ENCODE measurements around the gene TNPO2.
A peak's percentile ranks its signal among the peaks of the same experiment; 100 is the strongest.
"Not testable (repeated sequence)": the region's sequence is repeated elsewhere in the genome, so short reads cannot be mapped to it uniquely, and the experiment has no call there.

TNPO2 gene

GRCh38 chr19:12736995-12737834 is 13.5 kb upstream of the TNPO2 start, which contains the start of gene GET3:
Gene GET3, plus strand, starts transcription at chr19:12737497. Its CDS starts 9 bp downstream, at chr19:12737506.
- Histone ChIP-seq H3K36me3 (ENCODE audit: insufficient read depth, low read length) (peaks cover 21% of the 10 kb centered on the region), H3K9ac (ENCODE audit: low read depth, low read length) (peak within 1 kb of the TSS; percentile 84), H3K4me1 (ENCODE audit: insufficient read depth, low read length) (peaks cover 5% of the 10 kb centered on the region; the same call in 1 of the 2 replicates), H3K4me3 (ENCODE audit: low read length) (peak within 1 kb of the TSS; percentile 81), H3K27ac (ENCODE audit: low read depth, low read length) (peak within 1 kb of the TSS; percentile 89), H3K9me3 (ENCODE audit: insufficient read depth, low read depth, low read length) (no peaks in the 10 kb centered on the region), H3K27me3 (ENCODE audit: insufficient read depth, low read length) (no peaks in the 10 kb centered on the region)
- under 1% methylated on average over 29 of the region's 29 CpGs for WGBS

- 0% methylated on average over 11 of the region's 15 CpGs for WGBS
- Histone ChIP-seq H3K9me3 (ENCODE audit: insufficient read depth, low read depth, low read length) (no peaks in the 10 kb centered on the region), H3K36me3 (ENCODE audit: insufficient read depth, low read length) (peaks cover 32% of the 10 kb centered on the region), H3K27ac (ENCODE audit: low read depth, low read length) (peak overlapping the region; percentile 90), H3K9ac (ENCODE audit: low read depth, low read length) (peak overlapping the region; percentile 98), H3K4me3 (ENCODE audit: low read length) (peak overlapping the region; percentile 92), H3K4me1 (ENCODE audit: insufficient read depth, low read length) (peaks cover 5% of the 10 kb centered on the region; the same call in 1 of the 2 replicates), H3K27me3 (ENCODE audit: insufficient read depth, low read length) (no peaks in the 10 kb centered on the region)
These were observed 9.9 kb upstream of the TNPO2 start for GRCh38 chr19:12733369-12734214.

- Histone ChIP-seq H3K36me3 (ENCODE audit: insufficient read depth, low read length) (peaks cover 30% of the 10 kb centered on the region), H3K4me1 (ENCODE audit: insufficient read depth, low read length) (peaks cover 8% of the 10 kb centered on the region), H3K27ac (ENCODE audit: low read depth, low read length) (no peak overlapping the region), H3K9me3 (ENCODE audit: insufficient read depth, low read depth, low read length) (no peaks in the 10 kb centered on the region), H3K4me3 (ENCODE audit: low read length) (no peak overlapping the region), H3K27me3 (ENCODE audit: insufficient read depth, low read length) (no peaks in the 10 kb centered on the region), H3K9ac (ENCODE audit: low read depth, low read length) (no peak overlapping the region)
- 96% methylated on average over 24 of the region's 24 CpGs for WGBS
These were observed 7.6 kb upstream of the TNPO2 start for GRCh38 chr19:12731337-12731736.

- H3K4me3 ChIP-seq (ENCODE audit: low read length): no peak overlapping the region
- no peak overlapping the region for H3K9ac ChIP-seq (ENCODE audit: low read depth, low read length)
- no peaks in the 10 kb centered on the region for H3K9me3 ChIP-seq (ENCODE audit: insufficient read depth, low read depth, low read length)
- peaks cover 30% of the 10 kb centered on the region for H3K36me3 ChIP-seq (ENCODE audit: insufficient read depth, low read length)
- no peak overlapping the region for H3K27ac ChIP-seq (ENCODE audit: low read depth, low read length)
- WGBS: 98% methylated on average over 3 of the region's 3 CpGs
- peaks cover 8% of the 10 kb centered on the region for H3K4me1 ChIP-seq (ENCODE audit: insufficient read depth, low read length)
- no peaks in the 10 kb centered on the region for H3K27me3 ChIP-seq (ENCODE audit: insufficient read depth, low read length)
These were observed 6.3 kb upstream of the TNPO2 start for GRCh38 chr19:12730064-12730463.

- Histone ChIP-seq H3K9me3 (ENCODE audit: insufficient read depth, low read depth, low read length) (no peaks in the 10 kb centered on the region), H3K9ac (ENCODE audit: low read depth, low read length) (no peak overlapping the region), H3K36me3 (ENCODE audit: insufficient read depth, low read length) (peaks cover 30% of the 10 kb centered on the region), H3K4me1 (ENCODE audit: insufficient read depth, low read length) (peaks cover 4% of the 10 kb centered on the region), H3K27me3 (ENCODE audit: insufficient read depth, low read length) (no peaks in the 10 kb centered on the region), H3K4me3 (ENCODE audit: low read length) (no peak overlapping the region), H3K27ac (ENCODE audit: low read depth, low read length) (no peak overlapping the region)
- 95% methylated on average over 9 of the region's 9 CpGs for WGBS
These were observed 4.2 kb upstream of the TNPO2 start for GRCh38 chr19:12727745-12728433.

GRCh38 chr19:12726988-12727316 is 3.2 kb upstream of the TNPO2 start:
- peaks cover 27% of the 10 kb centered on the region for H3K36me3 ChIP-seq (ENCODE audit: insufficient read depth, low read length)
- H3K4me1 ChIP-seq (ENCODE audit: insufficient read depth, low read length): peaks cover 3% of the 10 kb centered on the region; the same call in 1 of the 2 replicates
- H3K9me3 ChIP-seq (ENCODE audit: insufficient read depth, low read depth, low read length): no peaks in the 10 kb centered on the region
- H3K4me3 ChIP-seq (ENCODE audit: low read length): no peak overlapping the region
- H3K27ac ChIP-seq (ENCODE audit: low read depth, low read length): no peak overlapping the region
- H3K27me3 ChIP-seq (ENCODE audit: insufficient read depth, low read length): no peaks in the 10 kb centered on the region
- 100% methylated on average over 1 of the region's 2 CpGs for WGBS
- no peak overlapping the region for H3K9ac ChIP-seq (ENCODE audit: low read depth, low read length)

GRCh38 chr19:12725612-12726011 is 1.9 kb upstream of the TNPO2 start:
- H3K4me1 ChIP-seq (ENCODE audit: insufficient read depth, low read length); H3K27me3 ChIP-seq (ENCODE audit: insufficient read depth, low read length); H3K9ac ChIP-seq (ENCODE audit: low read depth, low read length); H3K27ac ChIP-seq (ENCODE audit: low read depth, low read length); H3K4me3 ChIP-seq (ENCODE audit: low read length); H3K9me3 ChIP-seq (ENCODE audit: insufficient read depth, low read depth, low read length): not testable (repeated sequence)
- peaks cover 17% of the 10 kb centered on the region for H3K36me3 ChIP-seq (ENCODE audit: insufficient read depth, low read length)
- 94% methylated on average over 10 of the region's 10 CpGs for whole genome bisulfite sequencing

- Histone ChIP-seq H3K9me3 (ENCODE audit: insufficient read depth, low read depth, low read length) (no peaks in the 10 kb centered on the region), H3K27ac (ENCODE audit: low read depth, low read length) (peak overlapping the region; percentile 77), H3K4me3 (ENCODE audit: low read length) (peak overlapping the region; percentile 81), H3K36me3 (ENCODE audit: insufficient read depth, low read length) (peaks cover 19% of the 10 kb centered on the region), H3K9ac (ENCODE audit: low read depth, low read length) (peak overlapping the region; percentile 94), H3K27me3 (ENCODE audit: insufficient read depth, low read length) (no peaks in the 10 kb centered on the region), H3K4me1 (ENCODE audit: insufficient read depth, low read length) (peaks cover 7% of the 10 kb centered on the region)
- under 1% methylated on average over 7 of the region's 7 CpGs for WGBS
These were observed 421 bp downstream of the TNPO2 start for GRCh38 chr19:12723381-12723640.

GRCh38 chr19:12722566-12723380 is 959 bp downstream of the TNPO2 start:
- under 1% methylated on average over 26 of the region's 32 CpGs for WGBS
- H3K9me3 ChIP-seq (ENCODE audit: insufficient read depth, low read depth, low read length): no peaks in the 10 kb centered on the region
- no peaks in the 10 kb centered on the region for H3K27me3 ChIP-seq (ENCODE audit: insufficient read depth, low read length)
- peaks cover 7% of the 10 kb centered on the region for H3K4me1 ChIP-seq (ENCODE audit: insufficient read depth, low read length)
- peaks cover 24% of the 10 kb centered on the region for H3K36me3 ChIP-seq (ENCODE audit: insufficient read depth, low read length)
- H3K4me3 ChIP-seq (ENCODE audit: low read length): peak overlapping the region; percentile 81
- H3K9ac ChIP-seq (ENCODE audit: low read depth, low read length): peak overlapping the region; percentile 94
- H3K27ac ChIP-seq (ENCODE audit: low read depth, low read length): peak overlapping the region; percentile 97

- under 1% methylated on average over 64 of the region's 65 CpGs for WGBS
- peak overlapping the region; percentile 94 for H3K9ac ChIP-seq (ENCODE audit: low read depth, low read length)
These were observed 1.8 kb downstream of the TNPO2 start for GRCh38 chr19:12721656-12722565.

More at GRCh38 chr19:12721656-12722565, 1.8 kb downstream of the TNPO2 start:
- peaks cover 31% of the 10 kb centered on the region for H3K36me3 ChIP-seq (ENCODE audit: insufficient read depth, low read length)
- H3K27me3 ChIP-seq (ENCODE audit: insufficient read depth, low read length): no peaks in the 10 kb centered on the region
- peak overlapping the region; percentile 97 for H3K27ac ChIP-seq (ENCODE audit: low read depth, low read length)
- H3K4me3 ChIP-seq (ENCODE audit: low read length): peak overlapping the region; percentile 81
- H3K9me3 ChIP-seq (ENCODE audit: insufficient read depth, low read depth, low read length): no peaks in the 10 kb centered on the region
- H3K4me1 ChIP-seq (ENCODE audit: insufficient read depth, low read length): peaks cover 7% of the 10 kb centered on the region
